Transverse colon (tissue), 3 donors: ENCODE results near the gene ECHDC3.

Experiments used
- CTCF ChIP-seq, 5 experiments: fragments of 200-600 bp in 3 of 5; fragments of 450-650 bp in 2 of 5; sonication (generic) in 3 of 5; IDR thresholded peaks; 1 replicate in 2 of 5; 2 replicates in 3 of 5; pipeline ENCODE4 v1.5.1; 2016 to 2017; ENCODE audit warnings: antibody characterized with exemption in 5 of 5, inconsistent platforms in 3 of 5, mild to moderate bottlenecking in 2 of 5, moderate library complexity in 1 of 5
- EP300 ChIP-seq: sonication (generic); formaldehyde crosslinking; IDR thresholded peaks from one replicate; pipeline ENCODE4 v1.6.1; 2017; ENCODE audit warnings: antibody characterized with exemption, low read depth
- POLR2A ChIP-seq: fragments of 450-650 bp; IDR thresholded peaks from one replicate; pipeline ENCODE4 v1.6.1; 2016; ENCODE audit warnings: antibody characterized with exemption, mild to moderate bottlenecking, moderate library complexity

GRCh38 chr10:11781114-11781513, 38.9 kb downstream of the ECHDC3 start:
- TF ChIP-seq CTCF (IDR thresholded peaks at IDR 0.05) (no peak), POLR2A (no peak), EP300 (no peak)
